GOT3 (cell line): ENCODE measurements around the gene ERBB4.
"Not testable (repeated sequence)": the region's sequence is repeated elsewhere in the genome, so short reads cannot be mapped to it uniquely, and the experiment has no call there.

Experiments
- DNase-seq: peaks from one replicate; lab custom pipeline; 2025; ENCODE audit warnings: mixed read lengths; lab: John Stamatoyannopoulos, UW

ERBB4 gene

DNA sequence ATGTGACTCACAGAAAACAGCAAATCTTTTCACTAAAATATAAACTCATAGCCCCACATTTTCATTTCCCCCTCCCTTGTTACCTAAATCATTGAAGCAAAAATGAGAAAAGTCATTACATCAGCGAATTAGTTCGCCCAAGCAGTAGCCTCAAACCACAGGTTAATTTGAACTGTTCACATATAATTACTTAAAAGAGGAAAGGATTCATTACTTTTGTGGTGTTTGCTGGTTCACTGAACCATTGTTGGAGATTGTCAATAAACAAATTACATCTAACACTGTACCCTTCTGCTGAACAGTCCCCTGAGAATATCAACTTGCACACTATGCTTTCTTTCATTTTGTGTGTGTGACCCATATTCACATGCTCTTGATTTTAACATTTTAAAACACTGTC is 238.7 kb downstream of the ERBB4 start:
- DNase-seq = no peak

DNA sequence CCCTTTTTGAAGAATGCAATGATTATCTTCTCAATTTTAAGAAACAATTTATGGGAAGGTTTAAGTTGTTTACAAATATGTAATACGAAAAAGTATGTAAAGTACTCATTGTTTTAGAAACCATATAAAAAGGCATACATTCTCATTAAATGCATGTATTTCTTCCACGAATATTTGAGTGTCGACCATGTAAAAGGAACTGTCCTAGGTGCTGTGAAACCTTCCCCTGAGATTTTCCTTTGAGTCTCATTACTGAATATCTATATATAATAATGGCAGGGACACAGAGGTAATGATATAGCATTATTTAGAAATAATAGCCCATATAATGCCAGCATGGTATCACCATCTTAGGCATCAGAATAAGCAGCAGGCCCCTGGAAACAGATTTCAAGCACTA is 239.3 kb downstream of the ERBB4 start:
- DNase-seq = no peak

DNA sequence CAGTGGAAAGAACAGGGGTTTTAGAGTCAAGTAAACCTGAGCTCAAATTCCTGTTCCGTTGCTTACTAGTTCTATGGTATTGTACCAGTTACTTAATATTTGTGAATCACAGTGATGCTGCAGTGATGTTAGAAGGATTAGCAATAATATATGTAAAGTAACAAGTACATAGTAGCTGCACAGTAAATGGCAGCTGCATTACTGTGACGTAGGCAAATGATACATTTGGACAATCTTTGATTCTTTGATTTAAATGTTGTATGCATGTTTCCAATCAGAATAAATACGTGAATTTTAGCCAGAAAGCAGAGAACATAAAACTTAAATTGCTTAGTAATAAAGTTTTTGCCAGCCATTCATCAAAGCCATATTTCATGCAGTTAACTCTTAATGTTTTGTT is 243.0 kb downstream of the ERBB4 start:
- no peak for DNase-seq

DNA sequence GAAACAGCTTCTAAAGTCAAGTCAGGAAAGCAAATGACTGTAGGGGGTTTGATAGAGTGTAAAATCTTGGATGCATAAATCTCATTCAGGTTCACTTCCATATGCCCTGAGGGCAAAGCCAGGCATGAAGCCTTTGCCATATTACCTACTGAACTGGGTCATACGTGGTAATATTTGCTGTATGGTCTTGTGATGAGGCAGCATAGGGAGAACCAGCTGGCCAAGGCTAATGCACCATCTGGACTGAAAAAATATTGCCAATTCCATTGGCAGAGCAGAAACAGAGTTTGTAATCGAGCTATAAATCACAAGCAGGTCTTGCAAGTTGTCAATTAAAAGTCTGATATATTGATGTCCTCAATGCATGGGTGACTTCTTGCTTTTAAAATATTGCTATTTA is 243.8 kb downstream of the ERBB4 start:
- DNase-seq = no peak

DNA sequence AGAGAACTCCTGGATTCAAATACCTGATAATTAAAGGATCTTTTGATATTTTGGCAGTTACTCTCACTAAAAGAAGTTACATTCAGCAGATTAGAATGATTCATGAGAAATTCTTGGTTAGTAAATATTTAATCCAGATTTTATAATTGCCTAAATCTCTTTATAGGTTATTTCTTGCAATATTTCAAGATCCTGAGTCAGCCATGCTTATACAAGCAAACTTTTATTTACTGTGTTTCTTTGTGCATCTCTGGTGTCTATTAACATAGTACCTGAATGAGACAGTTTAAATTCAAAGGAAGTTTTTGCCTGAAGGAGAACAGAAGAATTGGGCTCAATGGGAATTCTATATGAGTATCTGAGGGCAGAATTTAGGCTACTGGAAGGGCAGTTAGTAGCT is 249.3 kb downstream of the ERBB4 start:
- DNase-seq = no peak

DNA sequence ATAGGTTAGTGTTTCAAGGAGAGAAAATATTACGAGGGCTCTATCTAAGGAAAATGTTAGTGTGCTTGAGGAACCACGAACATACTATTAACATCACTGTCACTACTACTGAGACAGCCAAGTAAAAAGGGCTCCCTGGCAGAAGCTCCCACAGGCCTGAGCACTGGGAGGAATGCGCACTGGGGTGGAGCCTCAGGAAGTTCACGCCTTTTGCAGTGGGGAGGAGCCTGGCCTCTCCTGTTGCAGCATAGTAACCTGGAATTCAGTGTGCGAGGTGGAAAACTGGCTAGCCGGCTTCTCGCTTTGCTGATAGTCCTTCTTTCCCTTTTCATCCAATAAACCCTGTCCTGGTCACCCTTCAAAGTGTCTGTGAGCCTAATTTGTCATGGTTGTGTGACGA is 250.3 kb downstream of the ERBB4 start:
- DNase-seq = no peak

DNA sequence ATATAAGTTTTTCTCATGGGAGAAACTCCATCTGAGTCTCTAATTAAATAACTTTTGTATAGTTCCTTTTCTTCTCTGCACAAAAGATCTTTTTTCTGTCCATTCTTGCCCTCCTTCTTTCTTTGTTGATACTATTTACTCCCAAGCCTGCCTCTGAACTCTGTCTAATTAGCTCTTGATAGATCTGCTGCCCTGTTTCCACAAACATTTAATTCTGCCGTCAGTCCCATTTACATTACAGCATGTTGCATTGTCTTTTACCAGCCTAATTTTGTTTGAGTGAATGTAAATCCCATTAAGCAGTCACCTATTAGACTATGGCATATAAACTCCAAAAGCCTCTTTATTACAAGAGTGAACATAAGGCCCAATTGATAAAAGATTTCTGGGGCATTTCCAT is 254.4 kb downstream of the ERBB4 start:
- DNase-seq = no peak

DNA sequence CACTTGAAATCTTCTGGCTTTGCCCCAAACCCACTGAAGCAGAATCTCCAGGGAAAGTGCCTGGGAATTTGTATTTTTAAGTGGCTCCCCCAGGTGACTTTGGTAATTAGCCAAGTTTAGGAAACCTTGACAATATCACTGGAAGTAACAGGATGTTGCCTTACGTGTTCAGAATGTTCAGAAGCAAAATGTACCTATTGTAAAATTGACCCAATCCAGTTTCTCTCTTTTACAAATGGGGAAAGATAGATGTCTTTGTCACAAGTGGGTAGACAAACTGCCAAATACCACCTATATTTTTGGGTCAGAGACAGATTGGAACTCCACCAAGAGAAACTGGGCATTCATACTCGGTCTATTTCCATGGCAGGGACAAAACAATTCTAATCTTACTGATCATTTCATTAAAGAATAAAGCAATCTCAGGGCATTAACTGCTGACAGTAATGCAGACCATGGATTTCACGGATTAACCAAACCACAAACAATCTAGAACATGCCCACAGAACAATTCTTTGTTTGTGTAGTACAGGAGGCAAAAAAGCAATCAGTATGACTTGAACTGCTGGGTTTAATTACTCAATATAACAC is 255.8 kb downstream of the ERBB4 start:
- DNase-seq = no peak

DNA sequence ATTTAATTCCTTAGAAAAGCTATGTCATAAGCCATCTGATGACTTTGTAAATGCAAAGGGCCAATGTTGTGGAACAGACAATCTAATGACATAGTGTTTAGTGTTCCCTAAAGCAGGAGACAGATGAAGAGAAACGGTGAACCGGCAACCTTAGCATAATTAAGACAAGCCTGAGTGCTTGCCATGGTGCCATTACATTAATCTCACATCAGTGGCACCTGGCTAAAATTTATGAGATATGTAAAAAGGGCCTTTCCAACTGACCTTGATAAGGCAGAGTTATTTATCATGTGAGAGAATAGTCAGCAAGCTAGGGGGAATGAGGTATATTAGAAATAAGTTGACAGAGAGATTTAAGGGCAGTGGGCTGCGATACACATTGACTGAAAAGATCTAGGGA is 261.8 kb downstream of the ERBB4 start:
- no peak for DNase-seq

DNA sequence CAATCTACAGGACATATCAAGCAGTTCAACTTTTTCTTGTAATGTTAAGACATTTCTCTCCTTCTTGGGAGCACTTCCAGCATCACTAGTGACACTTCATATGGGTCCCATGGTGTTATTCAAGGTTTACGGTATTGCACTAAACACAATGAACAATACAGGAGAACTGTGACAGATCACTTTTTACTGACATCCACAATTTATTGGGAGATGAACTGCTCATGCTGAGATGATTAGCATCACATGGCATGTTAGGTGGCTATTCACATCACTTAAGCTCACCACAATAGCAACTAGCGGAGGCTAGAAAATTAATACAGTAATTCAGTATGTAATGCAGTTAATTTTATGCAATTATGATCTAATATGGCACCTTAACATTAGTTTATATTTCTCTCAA is 264.4 kb downstream of the ERBB4 start:
- DNase-seq = no peak

DNA sequence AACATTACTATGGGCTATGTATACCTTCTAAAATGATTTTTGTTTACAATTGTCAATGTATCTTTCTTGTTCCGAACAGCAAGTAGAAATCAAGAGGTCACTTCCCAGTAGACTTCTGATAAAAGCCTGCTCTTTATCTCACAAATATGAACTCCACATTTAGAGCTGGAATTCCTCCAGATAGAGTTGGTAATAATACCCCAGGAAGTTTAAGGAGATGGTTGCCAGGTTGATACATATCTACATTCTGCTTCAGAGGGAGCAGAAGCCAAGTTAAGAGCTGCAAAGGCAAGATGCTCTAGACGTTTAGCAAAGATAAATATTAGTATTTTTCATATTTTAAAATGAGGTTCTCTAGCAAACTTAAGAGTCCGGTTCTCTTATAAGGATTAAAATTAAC is 267.0 kb downstream of the ERBB4 start:
- DNase-seq = no peak

DNA sequence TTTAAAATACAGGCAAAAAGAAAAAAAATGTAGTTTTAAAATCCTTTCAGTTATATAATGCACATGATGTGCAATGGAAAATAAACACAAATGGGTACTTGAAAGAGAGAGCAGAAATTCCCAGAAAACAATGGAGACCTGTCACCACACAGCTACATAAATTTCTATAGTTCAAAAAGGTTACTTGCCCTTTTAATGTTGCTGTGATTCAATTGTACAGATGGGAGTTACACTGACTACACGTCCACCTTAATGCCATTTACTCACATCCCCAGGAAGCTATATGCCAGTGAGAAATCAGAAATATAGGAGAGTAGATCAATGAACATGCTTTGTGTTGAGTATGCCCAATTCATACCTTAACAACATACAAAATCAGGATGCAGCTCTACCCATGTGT is 269.6 kb downstream of the ERBB4 start:
- DNase-seq = no peak

DNA sequence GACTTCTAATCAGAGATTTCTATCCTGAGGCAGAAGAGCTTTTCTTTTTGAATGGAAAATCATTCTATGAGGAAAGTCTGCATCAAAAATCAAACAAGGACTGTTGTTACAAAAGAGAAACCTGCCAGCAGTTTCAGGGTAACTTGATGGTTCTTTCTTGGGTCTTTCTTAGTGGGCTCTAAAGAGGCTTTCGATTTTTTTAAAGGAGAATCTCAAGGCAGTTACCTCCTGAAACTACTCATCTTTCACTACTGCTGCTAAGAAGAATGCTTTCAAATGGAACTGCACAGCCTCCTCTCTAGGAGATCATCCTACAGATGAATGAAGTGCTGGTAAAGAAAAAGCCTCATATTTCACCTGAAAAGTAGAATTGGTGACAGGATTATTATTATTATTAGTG is 272.3 kb downstream of the ERBB4 start:
- no peak for DNase-seq

DNA sequence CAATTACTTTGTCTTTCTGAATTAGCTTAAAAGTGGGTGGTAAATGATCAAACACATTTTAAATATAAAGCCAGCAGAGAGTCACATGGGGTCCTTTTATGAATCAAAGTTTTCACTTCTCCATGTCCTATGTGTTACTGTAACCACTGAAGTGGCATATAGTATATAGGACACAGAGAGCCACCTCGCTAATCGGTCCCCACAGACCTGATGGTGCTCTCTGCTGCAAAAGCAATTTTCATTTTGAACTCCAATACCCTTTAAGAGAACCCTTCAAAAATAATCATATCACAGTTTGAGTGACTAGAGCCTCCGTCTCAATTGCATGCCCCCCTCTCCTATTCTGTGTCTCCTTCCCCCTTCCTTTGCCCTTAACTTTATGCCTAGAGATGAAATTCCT is 272.8 kb downstream of the ERBB4 start:
- no peak for DNase-seq

DNA sequence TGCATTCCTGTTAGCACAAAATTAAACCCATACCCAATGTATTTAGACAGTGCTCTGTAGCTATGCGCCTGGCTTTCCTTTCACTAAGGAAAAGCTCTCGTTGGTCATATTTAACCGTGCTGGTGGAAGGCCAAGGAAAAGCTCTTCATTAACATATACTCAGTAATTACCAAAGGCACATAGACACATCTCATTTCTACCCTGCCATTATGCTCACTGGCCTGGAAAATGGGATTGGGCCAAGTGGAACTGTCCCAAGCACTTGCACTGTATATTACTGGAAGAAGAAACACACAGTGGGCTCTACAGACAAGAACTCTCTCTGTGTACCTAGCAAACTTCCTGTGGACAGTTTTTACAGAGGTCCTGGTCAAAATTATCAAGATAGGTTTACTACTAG is 274.4 kb downstream of the ERBB4 start:
- DNase-seq = no peak

DNA sequence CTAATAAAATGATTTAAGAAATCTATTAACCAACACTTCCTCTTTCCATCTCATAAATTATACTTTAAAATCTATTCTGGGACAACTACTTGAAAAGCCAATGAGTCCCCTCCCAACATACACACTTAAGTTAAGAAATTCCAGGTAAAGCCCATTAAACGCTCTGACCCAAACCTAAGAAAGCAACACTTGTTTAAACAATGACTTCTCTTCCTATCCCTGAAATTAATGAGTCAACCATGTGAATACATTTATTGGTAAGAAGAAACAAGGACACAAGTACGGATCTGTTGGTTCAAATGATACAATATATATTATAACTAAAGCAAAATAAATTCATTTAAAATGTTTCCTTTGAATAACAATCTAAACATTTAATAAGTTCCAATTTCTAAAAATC is 279.4 kb downstream of the ERBB4 start:
- DNase-seq = no peak

DNA sequence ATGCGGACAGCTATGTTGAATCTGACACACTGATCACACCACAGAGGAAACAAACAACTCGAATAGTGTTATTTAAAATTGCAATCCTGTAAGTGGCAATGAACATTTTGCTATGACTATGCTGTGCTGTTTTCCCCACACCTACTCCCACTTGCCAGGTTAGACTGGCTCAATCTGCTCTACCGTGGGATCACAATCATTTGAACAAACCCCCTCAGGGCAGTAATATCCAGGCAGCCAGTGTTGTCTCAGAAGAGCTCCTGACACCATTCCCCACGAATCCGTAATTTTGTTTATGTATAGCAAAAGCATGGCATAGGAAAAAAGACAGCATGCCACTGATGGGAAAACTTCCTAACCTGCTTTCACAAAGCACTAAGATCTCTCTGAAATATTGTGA is 284.3 kb downstream of the ERBB4 start:
- DNase-seq = no peak

DNA sequence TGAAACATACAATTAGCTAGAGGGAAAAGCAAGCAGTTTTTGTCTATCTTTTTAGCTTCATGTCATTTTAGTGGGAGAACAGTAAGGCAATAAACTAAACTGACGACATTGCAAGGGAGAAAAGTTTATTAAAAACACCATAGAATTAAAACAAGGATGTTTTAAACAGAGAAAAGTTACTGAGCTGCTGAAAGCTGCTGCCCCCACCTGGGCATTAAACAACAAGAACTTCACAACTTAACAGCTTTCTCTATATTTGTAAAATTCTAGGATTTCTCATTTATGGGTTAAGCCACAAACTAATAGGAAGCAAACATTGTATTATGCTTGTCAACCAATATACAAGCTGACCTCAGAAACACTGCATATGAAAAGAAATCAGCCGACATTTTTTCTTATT is 289.2 kb downstream of the ERBB4 start:
- DNase-seq = no peak

DNA sequence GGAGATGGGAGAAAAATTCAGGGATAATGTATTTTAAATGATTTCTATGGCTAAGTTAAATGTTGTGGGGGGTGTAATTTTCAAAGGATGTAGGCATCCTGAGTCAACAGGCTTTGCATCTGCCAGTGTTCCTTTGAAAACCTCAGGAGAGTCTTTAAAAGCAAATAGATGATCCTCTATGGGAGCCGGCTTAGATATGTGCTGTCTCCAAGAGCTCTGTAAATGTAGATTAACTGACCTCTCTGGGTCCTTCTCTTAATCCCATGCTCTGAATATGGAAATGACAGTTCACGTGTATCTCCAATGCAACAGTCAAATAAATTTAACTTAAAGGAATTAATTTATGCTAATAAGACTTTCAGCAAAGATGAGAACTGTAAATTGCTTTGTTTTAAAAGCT is 292.7 kb downstream of the ERBB4 start:
- no peak for DNase-seq

DNA sequence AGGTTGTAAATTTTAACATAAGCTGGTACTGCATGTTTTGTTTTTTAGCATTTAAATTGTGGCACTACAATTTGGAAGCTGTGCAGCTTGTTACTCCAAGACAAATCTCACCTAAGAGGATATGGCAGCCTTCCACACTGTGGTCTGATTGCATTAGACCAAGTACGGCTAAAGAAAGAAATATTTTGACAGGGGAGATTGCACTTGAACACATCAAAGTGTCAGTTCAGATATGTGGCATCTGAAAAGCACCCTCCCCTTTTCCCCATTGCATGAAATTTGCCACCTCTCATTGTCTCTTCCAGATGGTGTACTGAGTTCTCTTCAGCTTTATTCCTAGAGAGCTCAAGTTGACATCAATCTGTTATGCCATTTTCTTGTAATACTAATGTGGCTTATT is 295.9 kb downstream of the ERBB4 start:
- DNase-seq = no peak

DNA sequence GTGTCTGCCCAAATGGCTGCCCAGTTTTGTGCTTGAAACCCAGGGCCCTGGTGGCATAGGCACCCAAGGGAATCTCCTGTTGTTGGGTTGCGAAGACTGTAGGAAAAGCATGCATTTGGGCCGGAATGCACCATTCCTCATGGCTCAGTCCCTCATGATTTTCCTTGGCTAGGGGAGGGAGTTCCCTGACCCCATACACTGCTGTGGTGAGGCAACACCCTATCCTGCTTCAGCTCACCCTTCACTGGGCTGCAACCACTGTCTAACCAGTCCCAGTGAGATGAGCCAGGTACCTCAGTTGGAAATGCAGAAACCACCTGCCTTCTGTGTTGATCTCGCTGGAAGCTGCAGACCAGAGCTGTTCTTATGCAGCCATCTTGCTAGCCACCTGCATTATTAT is 300.4 kb downstream of the ERBB4 start:
- DNase-seq = not testable (repeated sequence)

DNA sequence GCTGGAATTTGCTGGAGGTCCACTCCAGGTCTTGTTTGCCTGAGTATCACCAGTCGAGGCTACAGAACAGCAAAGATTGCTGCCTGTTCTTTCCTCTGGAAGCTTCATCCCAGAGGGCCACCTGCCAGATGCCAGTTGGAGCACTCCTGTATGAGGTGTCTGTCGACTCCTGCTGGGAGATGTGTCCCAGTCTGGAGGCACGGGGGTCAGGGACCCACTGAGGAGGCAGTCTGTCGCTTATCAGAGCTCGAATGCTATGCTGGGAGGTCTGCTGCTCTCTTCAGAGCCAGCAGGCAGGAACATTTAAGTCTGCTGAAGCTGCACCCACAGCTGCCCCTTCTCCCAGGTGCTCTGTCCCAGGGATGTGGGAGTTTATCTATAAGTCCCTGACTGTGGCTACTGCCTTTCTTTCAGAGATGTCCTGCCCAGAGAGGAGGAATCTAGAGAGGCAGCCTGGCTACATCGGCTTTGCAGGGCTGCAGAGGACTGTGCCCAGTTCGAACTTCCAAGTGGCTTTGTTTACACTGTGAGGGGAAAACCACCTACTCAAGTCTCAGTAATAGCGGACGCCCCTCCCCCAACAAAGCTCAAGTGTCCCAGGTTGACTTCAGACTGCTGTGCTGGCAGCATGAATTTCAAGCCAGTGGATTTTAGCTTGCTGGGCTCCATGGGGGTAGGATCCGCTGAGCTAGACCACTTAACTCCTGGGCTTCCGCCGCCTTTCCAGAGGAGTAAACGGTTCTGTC is 301.1 kb downstream of the ERBB4 start:
- no peak for DNase-seq

DNA sequence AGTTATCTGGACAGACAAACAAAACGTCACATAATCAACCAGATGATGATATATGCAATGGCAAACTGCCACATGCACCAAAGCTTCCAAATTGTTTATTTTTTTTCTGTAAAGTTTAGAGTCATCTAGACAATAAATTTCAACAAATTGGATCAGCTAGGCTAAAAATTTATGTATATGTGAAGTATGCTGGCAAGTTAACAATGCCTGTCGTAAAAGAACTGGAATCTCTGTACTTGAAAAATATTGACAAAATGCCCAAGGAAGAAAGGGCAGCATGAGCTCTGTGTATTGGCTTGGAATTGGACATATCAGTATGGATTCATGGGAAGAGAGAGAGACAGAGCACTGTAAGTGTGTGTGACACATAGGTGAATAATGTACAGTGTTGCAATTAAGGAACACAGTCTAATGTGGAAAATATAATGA is 309.8 kb downstream of the ERBB4 start:
- DNase-seq = no peak

DNA sequence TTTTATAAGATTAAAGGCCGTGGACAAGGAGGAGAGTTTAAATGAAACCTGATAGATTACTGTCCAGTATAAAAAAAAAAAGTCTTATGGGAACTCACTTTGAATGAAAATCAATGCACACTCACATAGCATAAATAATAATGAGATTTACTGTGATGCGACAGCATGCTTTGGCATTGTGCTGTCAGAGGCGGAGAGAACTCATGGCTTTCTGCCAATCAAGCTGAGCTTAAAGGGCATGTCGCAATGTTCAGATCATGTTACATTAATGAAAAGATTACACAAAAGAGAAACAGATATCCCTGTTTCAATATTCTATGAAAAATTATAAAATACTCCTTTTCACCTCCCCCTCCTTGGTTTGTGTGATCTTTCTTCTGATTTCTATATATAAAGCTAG is 310.8 kb downstream of the ERBB4 start:
- no peak for DNase-seq
